T-helper 2 cell treated with Interferon-gamma antibody and Interleukin-4, amounts not matched to agents 5 μg/mL and 100 μg/mL, for 36 hours (primary cell): ENCODE results near the gene OSCP1.

Experiments
- DNase-seq: peaks from one replicate; pipeline ENCODE4 v3.0.0; 2021; ENCODE audit warnings: low spot score
- H3K27ac Mint-ChIP-seq: one replicate; pipeline ENCODE4 v1.8.0; 2021; ENCODE audit warnings: mild to moderate bottlenecking, mixed read lengths
- H3K27me3 Mint-ChIP-seq: one replicate; pipeline ENCODE4 v1.8.0; 2021; ENCODE audit warnings: low read depth, mixed read lengths
- H3K36me3 Mint-ChIP-seq: one replicate; pipeline ENCODE4 v1.8.0; 2021; ENCODE audit warnings: low read depth, mixed read lengths
- H3K4me1 Mint-ChIP-seq: one replicate; pipeline ENCODE4 v1.8.0; 2021; ENCODE audit warnings: low read depth, mixed read lengths
- H3K4me3 Mint-ChIP-seq: one replicate; pipeline ENCODE4 v1.8.0; 2022; ENCODE audit warnings: mild to moderate bottlenecking, moderate library complexity, mixed read lengths
- H3K9me3 Mint-ChIP-seq: one replicate; pipeline ENCODE4 v1.8.0; 2021; ENCODE audit warnings: mixed read lengths

The OSCP1 gene

DNA sequence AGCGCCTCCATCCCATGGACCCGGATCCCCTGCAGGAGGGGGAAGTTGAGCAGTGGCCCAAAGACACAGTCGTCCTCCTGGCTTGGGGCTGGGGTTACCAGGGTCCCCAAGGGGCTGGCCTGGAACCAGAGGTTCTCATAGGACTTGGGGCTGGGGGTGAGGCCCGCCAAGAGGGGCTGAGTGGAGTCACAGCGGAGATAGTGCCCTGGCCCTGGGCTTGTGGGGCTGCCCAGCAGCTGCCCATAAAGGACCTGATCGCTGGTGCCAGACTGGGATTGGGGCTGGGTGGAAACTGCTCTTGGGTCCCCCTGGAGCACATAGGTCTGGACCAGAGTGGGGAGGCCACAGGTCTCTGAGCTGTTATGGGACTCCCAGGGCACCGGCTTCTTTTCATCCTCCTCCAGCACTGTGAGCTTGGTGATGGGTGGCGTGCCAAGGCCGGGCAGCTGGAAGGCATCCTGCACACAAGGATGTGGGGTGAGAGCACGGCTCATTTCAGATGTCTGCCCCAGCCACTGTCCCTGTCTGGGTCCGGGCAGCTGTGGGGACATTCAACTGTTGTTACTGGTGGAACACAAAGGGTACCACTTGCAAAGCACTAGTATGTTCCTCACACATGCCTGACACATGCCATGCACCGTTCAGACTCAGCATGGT, 16.2 kb upstream of the OSCP1 start:
- Mint-ChIP-seq H3K36me3 (peaks cover 15% of the 10 kb centered on the region), H3K9me3 (no peaks in the 10 kb centered on the region), H3K4me1 (peaks cover 20% of the 10 kb centered on the region), H3K27ac (no peak overlapping the region), H3K27me3 (no peaks in the 10 kb centered on the region), H3K4me3 (no peak overlapping the region)
- no peak for DNase-seq

DNA sequence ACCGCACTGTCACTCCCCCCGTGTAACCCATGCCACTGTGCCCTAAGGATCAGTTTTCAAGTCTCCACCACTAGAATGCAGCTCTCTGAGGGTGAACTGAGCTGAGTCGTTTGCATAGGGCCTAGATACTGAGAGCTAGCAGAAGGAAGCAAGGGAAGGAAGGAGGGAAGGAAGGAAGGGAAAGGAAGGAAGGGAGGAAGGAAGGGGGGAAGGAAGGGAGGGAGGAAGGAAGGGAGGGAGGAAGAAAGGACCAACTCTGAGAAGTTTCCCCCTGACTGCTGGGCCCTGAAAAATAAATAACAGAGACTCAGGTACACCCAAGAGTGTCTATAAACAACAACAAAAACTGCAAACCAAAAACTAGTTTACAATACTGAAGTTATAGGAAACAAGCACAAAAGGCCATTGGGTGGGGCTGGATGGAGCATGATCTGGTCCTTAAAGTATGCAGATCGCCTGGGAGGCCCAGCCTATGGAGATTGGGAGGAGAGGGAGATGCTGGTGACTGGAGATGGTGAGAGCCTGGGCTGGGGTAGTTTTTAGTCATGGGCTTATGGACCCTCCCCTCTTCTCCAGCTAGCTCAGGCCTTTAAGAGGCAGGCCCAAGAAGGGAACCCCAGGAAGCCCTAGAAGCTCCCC, 15.6 kb upstream of the OSCP1 start:
- H3K4me1 Mint-ChIP-seq = peaks cover 23% of the 10 kb centered on the region
- no peak overlapping the region for H3K4me3 Mint-ChIP-seq
- H3K27ac Mint-ChIP-seq = peak overlapping the region; percentile 45
- DNase-seq = no peak
- no peaks in the 10 kb centered on the region for H3K9me3 Mint-ChIP-seq
- H3K27me3 Mint-ChIP-seq = no peaks in the 10 kb centered on the region
- H3K36me3 Mint-ChIP-seq = peaks cover 22% of the 10 kb centered on the region

DNA sequence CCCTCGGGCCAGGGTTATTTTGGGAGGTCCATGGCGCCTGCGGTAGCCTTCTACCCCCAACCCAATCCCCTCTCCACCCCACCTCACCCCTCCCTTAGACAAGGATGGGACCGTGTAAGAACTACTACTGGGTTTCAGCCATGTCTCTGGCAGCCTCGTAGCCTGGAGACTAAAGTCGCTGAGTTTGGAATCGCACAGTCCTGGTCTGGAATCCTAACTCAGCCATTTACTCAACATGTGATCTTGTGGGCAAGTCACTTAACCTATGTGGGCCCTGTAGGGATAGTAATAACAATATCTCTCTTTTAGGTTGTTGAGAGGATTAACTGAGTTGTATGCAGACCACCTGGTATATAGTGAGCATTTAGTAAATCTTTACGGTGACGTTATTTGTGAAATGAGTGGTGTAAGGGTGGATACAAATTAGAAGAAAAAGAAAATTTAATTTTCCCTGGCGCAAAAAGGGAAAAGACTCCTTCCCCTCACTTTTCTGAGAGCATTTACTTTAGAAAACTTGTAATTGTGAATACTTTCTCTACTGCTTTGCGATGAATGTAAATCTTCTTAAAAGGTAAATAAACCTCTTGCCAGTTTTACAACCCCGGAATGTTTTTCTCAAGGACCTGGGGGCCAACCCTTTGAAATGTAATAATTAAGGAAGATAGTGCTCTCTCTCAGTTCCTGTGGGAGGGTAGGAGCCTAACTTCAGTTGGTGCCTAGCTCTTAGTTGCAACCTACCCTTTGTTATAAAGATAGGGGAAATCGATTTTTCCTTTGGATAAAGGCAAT, 14.5 kb upstream of the OSCP1 start:
- H3K4me3 Mint-ChIP-seq = peak overlapping the region; percentile 96
- peaks cover 31% of the 10 kb centered on the region for H3K36me3 Mint-ChIP-seq
- peak overlapping the region; percentile 95 for H3K27ac Mint-ChIP-seq
- no peak for DNase-seq
- no peaks in the 10 kb centered on the region for H3K9me3 Mint-ChIP-seq
- H3K27me3 Mint-ChIP-seq = no peaks in the 10 kb centered on the region
- peaks cover 27% of the 10 kb centered on the region for H3K4me1 Mint-ChIP-seq

DNA sequence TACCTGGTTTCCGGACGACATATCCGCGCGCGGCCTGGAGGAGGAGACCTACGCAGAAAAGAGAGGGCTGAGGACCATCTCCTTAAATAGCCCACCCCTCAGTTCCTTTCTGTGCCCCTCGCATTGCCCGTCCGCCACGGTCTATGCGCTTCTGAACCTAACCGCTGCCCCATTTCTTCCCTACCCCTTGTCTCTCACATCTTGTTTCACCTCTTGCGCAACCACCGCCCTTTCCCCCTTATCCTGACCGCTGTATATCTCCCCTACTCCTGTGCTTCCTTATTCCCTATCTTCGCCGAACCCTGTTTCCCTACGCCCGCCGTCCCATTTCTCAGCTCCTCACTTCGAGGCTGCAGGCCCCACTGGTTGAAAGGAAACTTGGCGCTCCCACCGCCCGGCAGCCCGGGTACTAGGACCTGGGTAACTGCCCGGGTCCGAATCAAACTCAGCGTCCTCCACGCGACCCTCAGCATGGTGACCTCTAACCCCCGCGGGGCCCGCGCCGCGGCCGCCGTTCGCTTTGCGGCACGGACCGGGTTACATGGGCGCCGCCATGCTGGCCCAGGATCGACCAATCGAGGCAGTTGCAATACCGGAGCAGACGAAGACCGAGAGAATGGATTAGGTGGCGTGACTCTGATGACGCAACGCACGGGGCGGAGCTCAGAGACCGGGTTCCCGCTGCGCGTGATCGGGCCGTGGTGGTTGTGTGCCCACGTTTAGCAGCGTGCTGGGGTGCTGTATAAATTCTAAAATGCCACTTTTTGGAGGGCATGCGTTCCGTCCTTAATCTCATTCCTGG, 13.8 kb upstream of the OSCP1 start, which contains the start of gene MRPS15:
Gene MRPS15 (minus strand): TSS at position 582 of the 802 bp plus-strand sequence. CDS start 109 bp downstream, at position 473.
- H3K4me3 Mint-ChIP-seq = peak within 1 kb of the TSS; percentile 96
- peaks cover 33% of the 10 kb centered on the region for H3K4me1 Mint-ChIP-seq
- H3K9me3 Mint-ChIP-seq = no peaks in the 10 kb centered on the region
- H3K27ac Mint-ChIP-seq = peak within 1 kb of the TSS; percentile 95
- DNase-seq = peak; percentile 95
- H3K27me3 Mint-ChIP-seq = no peaks in the 10 kb centered on the region
- peaks cover 39% of the 10 kb centered on the region for H3K36me3 Mint-ChIP-seq

DNA sequence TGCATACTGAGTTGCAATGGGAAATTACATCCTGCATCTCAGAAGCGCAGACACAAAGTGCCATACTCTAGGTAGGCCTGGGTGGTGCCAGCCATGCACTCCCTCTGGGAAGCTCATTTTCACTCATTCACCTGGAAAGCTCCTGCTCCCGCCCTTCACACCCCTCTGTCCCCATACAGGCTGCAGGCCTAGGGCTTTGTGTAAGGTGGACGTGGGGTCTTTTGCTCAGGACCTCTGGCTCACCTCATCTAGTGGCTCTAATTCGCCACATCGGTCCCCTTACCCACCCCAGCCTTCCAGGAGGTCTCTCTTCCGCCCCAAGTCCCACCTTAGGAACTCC, 13.2 kb upstream of the OSCP1 start:
- no peaks in the 10 kb centered on the region for H3K9me3 Mint-ChIP-seq
- peak overlapping the region; percentile 95 for H3K27ac Mint-ChIP-seq
- no peak for DNase-seq
- H3K27me3 Mint-ChIP-seq = no peaks in the 10 kb centered on the region
- peak overlapping the region; percentile 96 for H3K4me3 Mint-ChIP-seq
- H3K4me1 Mint-ChIP-seq = peaks cover 39% of the 10 kb centered on the region
- peaks cover 44% of the 10 kb centered on the region for H3K36me3 Mint-ChIP-seq

DNA sequence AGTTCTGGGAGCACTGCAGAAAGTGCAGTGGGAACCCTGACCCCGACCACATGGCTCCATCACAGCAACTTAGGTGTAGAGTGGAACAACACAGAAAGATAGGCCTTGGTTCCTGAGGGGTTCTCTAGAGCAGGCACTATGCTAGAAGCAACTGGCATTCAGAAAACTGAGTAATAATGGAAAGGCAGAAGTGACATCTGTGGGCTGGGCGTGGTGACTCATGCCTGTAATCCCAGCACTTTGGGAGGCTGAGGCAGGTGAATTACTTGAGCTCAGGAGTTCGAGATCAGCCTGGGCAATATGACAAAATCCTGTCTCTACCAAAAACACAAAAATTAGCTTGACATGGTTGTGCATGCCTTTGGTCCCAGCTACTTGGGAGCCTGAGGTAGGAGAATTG, 8.7 kb upstream of the OSCP1 start:
- peak overlapping the region; percentile 91 for H3K27ac Mint-ChIP-seq

DNA sequence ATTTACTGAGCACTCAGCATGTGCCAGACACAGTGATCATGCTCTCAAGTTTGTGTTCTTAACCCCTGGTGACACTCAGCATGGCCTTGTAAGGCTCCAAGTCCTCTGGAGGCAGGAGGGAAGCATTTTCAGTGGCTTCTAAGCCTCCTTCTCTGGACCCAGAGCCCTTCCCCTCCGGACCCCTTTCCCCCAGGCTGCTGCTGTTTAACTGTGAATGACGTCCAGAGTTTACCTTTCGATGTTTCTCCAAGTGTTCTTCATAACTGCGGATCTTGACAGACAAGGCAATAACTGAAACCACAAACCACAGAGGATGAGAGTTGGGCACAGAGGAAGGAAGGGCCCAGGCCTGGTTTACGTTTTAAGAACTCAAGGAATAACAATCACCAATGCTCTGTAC, 7.4 kb upstream of the OSCP1 start:
- peaks cover 77% of the 10 kb centered on the region for H3K36me3 Mint-ChIP-seq
- peaks cover 56% of the 10 kb centered on the region for H3K4me1 Mint-ChIP-seq
- peak; percentile 26 for DNase-seq
- H3K27ac Mint-ChIP-seq = peak overlapping the region; percentile 91
- no peaks in the 10 kb centered on the region for H3K27me3 Mint-ChIP-seq
- H3K9me3 Mint-ChIP-seq = no peaks in the 10 kb centered on the region
- H3K4me3 Mint-ChIP-seq = peak overlapping the region; percentile 85

More for the DNA sequence above, 8.7 kb upstream of the OSCP1 start:
- no peaks in the 10 kb centered on the region for H3K9me3 Mint-ChIP-seq
- H3K36me3 Mint-ChIP-seq = peaks cover 81% of the 10 kb centered on the region
- peak; percentile 60 for DNase-seq
- peak overlapping the region; percentile 85 for H3K4me3 Mint-ChIP-seq
- H3K27me3 Mint-ChIP-seq = no peaks in the 10 kb centered on the region
- peaks cover 59% of the 10 kb centered on the region for H3K4me1 Mint-ChIP-seq

DNA sequence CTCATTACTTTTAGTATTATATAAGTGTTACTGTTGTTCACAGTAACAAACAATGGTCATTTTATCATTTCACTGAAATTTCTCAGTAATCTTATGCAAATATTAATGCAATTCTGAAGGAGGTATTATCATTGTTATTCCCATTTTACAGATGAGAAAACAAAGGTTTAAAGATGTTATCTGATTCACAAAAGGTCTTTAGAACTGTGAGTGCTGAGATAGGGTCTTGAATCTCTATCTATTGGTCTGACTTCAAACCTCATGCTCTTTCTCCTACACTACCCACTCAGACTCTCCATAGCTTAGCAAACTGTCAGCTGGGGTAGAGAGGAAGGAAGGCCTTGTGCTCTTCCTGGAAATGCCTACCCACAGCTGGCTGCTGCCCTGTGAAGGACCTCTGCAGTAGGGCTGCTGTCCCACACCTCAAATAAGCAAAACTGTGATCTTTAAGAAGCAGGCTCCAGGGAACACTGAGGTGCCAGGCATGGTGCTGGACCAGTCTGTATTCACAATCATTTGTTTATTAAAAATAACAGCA, 6.2 kb upstream of the OSCP1 start:
- peak overlapping the region; percentile 53 for H3K27ac Mint-ChIP-seq
- peaks cover 54% of the 10 kb centered on the region for H3K4me1 Mint-ChIP-seq
- no peaks in the 10 kb centered on the region for H3K9me3 Mint-ChIP-seq
- H3K36me3 Mint-ChIP-seq = peaks cover 69% of the 10 kb centered on the region
- peak overlapping the region; percentile 67 for H3K4me3 Mint-ChIP-seq
- DNase-seq = no peak
- no peaks in the 10 kb centered on the region for H3K27me3 Mint-ChIP-seq

DNA sequence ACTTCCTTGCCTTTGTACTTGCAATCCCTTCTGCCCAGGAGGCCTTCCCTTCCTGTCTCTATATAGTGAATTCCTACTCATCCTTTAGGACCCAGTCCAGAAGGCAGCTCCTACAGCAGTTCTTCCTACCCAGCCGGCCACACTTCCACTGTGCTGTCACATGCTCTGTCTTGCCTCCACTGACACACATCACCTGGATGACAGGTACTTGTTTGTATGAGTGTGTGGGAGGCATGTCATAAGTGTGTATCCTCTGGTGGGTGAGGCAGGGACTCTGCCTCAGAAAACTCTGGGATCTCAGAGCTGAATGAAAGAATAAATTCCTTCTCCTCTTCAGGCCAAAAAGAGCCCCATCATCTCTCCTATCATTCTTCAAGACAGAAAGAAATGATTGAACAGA, 5.1 kb upstream of the OSCP1 start:
- H3K4me3 Mint-ChIP-seq = no peak overlapping the region
- peaks cover 48% of the 10 kb centered on the region for H3K4me1 Mint-ChIP-seq
- no peaks in the 10 kb centered on the region for H3K9me3 Mint-ChIP-seq
- DNase-seq = no peak
- H3K36me3 Mint-ChIP-seq = peaks cover 58% of the 10 kb centered on the region
- peak overlapping the region; percentile 3 for H3K27ac Mint-ChIP-seq
- H3K27me3 Mint-ChIP-seq = no peaks in the 10 kb centered on the region

DNA sequence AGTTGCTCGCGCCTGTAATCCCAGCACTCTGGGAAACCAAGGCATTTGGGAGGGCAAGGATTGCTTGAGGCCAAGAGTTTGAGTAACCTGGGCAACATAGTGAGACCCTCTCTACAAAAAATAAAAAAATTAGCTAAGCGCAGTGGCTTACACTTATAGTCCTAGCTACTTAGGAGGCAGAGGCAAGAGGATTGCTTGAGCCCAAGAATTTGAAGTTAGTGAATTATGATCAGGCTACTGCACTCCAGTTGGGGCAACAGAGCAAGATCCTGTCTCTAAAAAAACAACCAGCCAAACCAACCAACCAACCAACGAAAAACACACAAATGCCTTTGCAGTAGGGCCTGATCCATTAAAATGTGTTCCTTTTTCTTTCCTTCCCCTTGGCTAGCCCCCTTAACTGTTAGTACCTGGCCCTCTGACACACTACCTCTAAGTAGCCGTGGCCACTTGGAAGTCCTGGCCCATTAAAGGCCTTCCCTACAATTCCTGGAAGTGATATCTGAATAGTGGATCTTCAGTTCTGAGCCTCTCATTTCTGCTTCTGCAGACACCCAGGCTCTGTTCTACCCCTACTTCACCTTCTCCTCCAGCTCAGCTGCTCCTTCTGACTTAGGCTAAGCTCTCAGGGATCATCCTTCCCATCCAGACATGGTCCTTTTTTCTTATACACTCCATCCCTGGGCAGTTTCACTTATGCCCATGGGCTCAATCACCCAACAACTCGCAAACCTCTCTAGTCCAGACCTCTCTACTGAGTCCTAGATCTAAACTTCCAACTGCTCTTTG, 3.5 kb upstream of the OSCP1 start:
- Mint-ChIP-seq H3K4me1 (peaks cover 46% of the 10 kb centered on the region), H3K36me3 (peaks cover 44% of the 10 kb centered on the region), H3K27ac (no peak overlapping the region)

DNA sequence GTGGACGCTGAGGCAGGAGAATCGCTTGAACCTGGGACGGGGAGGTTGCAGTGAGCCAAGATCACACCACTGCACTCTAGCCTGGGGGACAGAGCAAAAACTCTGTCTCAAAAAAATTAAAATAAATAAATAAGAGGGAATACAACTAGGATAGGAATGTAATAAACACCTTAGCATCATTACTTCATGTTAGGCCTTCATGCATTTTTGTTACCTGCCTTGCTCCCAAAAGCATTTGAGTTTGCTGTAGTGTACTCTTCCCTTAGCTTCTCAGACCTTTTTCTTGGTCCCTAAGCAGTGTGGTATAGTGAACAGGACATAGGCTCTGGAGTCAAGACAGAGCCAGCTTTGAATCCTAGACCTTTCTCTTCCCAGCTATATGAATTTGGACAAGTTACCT, 2.8 kb upstream of the OSCP1 start:
- Mint-ChIP-seq H3K27ac (no peak overlapping the region), H3K9me3 (no peaks in the 10 kb centered on the region), H3K27me3 (no peaks in the 10 kb centered on the region), H3K4me3 (no peak overlapping the region), H3K36me3 (peaks cover 38% of the 10 kb centered on the region), H3K4me1 (peaks cover 39% of the 10 kb centered on the region)
- no peak for DNase-seq

More for the DNA sequence above, 3.5 kb upstream of the OSCP1 start:
- H3K4me3 Mint-ChIP-seq = no peak overlapping the region
- H3K9me3 Mint-ChIP-seq = no peaks in the 10 kb centered on the region
- no peak for DNase-seq
- no peaks in the 10 kb centered on the region for H3K27me3 Mint-ChIP-seq

DNA sequence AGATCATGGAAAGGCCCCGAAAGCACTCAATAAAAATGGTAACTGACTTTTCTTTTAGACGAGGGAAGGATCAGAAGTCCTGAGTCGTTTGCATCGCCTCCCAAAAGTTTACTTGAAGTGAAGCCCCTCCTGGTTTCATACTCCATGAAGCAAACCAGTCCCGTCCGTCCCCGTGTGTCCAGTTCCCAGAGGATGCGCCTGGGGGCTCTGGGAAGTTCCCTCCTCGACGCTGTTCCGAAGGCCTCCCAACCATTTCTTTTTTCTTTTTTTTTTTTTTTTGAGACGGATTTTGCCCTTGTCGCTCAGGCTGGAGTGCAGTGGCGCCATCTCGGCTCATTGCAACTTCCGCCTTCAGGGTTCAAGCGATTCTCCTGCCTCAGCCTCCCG, 661 bp upstream of the OSCP1 start:
- H3K4me3 Mint-ChIP-seq = peak overlapping the region; percentile 89
- H3K27ac Mint-ChIP-seq = peak overlapping the region; percentile 92
- no peaks in the 10 kb centered on the region for H3K27me3 Mint-ChIP-seq
- peaks cover 29% of the 10 kb centered on the region for H3K4me1 Mint-ChIP-seq
- peaks cover 22% of the 10 kb centered on the region for H3K36me3 Mint-ChIP-seq
- no peaks in the 10 kb centered on the region for H3K9me3 Mint-ChIP-seq
- DNase-seq = no peak

DNA sequence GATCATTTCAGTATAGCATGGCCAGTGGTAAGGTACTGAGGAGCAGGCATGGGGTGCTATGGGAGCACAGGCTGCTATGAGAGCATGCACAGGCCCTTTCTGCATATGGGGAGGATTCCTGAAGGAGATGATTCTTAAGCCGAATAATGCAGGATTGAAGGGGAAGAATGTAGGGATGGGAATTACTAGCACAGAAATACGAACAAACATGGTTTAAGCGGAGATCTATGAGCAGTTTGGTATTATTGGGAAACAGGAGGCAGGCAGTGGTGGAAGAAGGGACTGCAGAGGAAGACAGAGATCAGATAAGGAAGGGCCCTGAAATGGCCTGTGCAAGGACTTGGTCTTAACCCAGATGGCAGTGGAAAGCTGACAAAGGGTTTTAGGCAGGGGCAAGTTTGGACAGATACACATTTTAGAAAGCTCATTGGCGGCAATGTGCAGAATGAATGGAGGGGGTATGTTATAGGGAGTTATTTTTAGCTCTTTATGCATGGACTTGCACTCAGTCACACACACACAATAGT, 1.7 kb downstream of the OSCP1 start:
- peaks cover 20% of the 10 kb centered on the region for H3K4me1 Mint-ChIP-seq
- no peak overlapping the region for H3K27ac Mint-ChIP-seq
- peaks cover 4% of the 10 kb centered on the region for H3K27me3 Mint-ChIP-seq
- H3K4me3 Mint-ChIP-seq = no peak overlapping the region
- no peaks in the 10 kb centered on the region for H3K9me3 Mint-ChIP-seq
- DNase-seq = no peak
- peaks cover 3% of the 10 kb centered on the region for H3K36me3 Mint-ChIP-seq
